Ammon's horn (tissue), 1 donor: ENCODE data around the gene CWH43.
"Not testable (repeated sequence)": the region's sequence is repeated elsewhere in the genome, so short reads cannot be mapped to it uniquely, and the experiment has no call there.

Source experiments
- DNase-seq: peaks from one replicate; pipeline ENCODE4 v3.0.0-alpha.2; 2016; ENCODE audit warnings: low spot score

Gene CWH43

GRCh38 chr4:49097071-49097470 lies 111.0 kb downstream of the CWH43 start:
- not testable (repeated sequence) for DNase-seq

DNA sequence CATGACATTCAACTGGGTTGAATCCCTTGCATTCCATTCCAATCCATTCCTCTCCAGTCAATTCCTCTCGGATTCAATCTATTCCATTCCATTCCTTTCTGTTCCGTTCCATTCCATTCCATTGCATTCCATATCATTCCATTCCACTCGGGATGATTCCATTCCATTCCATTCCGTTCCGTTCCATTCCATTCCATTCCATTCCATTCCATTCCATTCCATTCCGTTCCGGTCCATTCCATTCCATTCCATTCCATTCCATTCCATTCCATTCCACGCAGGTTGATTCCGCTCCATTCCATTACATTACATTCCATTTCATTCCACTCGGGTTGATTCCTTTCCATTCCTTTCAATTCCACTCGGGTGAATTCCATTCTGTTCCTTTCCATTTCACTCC lies 111.4 kb downstream of the CWH43 start:
- DNase-seq: not testable (repeated sequence)

GRCh38 chr4:49098034-49098759 lies 112.1 kb downstream of the CWH43 start:
- DNase-seq: not testable (repeated sequence)

DNA sequence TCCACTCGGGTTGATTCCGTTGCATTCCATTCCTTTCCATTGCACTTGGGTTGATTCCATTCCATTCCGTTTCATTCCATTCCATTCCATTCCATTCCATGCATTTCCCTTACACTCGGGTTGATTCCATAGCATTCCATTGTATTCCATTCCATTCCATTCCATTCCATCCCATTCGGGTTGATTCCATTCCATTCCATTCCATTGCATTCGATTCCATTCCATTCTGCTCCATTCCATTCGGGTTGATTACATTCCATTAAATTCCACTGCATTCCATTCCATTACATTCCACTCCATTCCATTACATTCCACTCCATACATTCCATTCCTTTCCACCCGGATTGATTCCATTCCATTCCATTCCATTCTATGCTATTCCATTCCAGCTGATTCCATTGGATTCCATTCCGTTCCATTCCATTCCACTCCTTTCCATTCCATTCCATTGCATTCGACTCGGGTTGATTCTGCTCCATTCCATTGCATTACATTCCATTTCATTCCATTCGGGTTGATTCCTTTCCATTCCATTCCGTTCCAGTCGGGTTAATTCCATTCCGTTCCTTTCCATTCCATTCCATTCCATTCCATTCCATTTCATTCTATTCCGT lies 113.9 kb downstream of the CWH43 start:
- not testable (repeated sequence) for DNase-seq

GRCh38 chr4:49102344-49102898 lies 116.3 kb downstream of the CWH43 start:
- not testable (repeated sequence) for DNase-seq

GRCh38 chr4:49103436-49104136 lies 117.5 kb downstream of the CWH43 start:
- DNase-seq: not testable (repeated sequence)

DNA sequence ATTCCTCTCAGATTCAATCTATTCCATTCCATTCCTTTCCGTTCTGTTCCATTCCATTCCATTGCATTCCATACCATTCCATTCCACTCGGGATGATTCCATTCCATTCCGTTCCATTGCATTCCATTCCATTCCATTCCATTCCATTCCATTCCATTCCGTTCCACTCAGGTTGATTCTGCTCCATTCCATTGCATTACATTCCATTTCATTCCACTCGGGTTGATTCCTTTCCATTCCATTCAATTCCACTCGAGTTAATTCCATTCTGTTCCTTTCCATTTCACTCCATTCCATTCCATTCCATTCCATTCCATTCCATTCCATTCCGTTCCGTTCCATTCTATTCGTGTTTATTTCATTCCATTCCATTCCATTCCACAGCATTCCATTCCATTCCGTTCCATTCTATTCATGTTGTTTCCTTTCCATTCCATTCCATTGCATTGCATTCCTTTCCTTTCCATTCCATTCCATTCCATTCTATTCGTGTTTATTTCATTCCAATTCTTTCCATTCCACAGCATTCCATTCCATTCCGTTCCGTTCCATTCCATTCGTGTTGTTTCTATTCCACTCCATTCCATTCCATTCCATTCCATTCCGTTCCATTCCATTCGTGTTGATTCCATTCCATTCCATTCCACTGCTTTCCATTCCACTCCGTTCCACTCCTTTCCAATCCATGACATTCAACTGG lies 118.3 kb downstream of the CWH43 start:
- not testable (repeated sequence) for DNase-seq

- DNase-seq: not testable (repeated sequence)
Measured at GRCh38 chr4:49105248-49105904, 119.3 kb downstream of the CWH43 start.

DNA sequence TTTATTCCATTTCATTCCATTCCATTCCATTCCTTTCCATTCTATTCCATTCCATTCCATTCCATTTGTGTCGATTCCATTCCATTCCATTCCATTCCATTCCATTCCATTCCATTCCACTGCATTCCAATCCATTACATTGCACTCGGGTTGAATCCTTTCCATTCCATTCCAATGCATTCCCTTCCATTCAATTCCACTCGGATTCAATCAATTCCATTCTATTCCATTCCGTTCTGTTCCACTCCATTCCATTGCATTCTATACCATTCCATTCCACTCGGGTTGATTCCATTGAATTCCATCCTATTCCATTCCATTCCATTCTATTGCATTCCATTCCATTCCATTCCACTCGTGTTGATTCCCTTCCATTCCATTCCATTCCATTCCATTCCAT lies 121.2 kb downstream of the CWH43 start:
- DNase-seq: peak; percentile 68

DNA sequence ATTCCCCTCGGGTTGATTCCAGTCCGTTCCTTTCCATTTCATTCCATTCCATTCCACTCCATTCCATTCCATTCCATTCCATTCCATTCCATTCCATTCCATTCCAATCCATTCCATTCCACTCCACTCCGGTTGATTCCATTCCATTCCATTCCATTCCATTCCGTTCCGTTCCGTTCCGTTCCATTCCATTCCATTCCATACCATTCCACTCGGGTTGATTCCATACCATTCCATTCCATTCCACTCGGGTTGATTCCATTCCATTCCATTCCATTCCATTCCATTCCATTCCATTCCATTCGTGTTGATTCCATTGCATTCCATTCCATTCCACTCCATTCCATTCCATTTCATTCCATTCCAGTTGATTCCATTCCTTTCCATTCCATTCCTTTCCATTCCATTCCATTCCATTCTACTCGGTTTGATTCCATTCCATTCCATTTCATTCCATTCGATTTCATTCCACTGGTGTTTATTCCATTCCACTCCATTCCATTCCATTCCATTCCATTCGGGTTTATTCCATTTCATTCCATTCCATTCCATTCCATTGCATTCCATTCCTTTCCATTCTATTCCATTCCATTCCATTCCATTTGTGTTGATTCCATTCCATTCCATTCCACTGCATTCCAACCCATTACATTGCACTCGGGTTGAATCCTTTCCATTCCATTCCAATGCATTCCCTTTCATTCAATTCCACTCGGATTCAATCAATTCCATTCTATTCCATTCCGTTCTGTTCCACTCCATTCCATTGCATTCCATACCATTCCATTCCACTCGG lies 122.3 kb downstream of the CWH43 start:
- not testable (repeated sequence) for DNase-seq

DNA sequence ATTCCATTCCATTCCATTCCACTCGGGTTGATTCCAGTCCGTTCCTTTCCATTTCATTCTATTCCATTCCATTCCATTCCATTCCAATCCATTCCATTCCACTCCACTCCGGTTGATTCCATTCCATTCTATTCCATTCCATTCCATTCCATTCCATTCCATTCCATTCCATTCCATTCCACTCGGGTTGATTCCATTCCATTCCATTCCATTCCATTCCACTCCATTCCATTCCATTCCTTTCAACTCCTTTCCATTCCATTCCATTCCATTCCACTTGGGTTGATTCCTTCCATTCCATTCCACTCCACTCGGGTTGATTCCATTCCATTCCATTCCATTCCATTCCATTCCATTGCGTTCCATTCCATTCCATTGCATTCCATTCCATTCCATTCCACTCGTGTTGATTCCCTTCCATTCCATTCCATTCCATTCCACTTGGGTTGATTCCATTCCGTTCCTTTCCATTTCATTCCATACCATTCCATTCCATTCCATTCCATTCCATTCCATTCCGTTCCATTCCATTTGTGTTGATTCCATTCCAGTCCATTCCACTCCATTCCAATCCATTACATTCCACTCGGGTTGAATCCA lies 123.6 kb downstream of the CWH43 start:
- DNase-seq: not testable (repeated sequence)

DNA sequence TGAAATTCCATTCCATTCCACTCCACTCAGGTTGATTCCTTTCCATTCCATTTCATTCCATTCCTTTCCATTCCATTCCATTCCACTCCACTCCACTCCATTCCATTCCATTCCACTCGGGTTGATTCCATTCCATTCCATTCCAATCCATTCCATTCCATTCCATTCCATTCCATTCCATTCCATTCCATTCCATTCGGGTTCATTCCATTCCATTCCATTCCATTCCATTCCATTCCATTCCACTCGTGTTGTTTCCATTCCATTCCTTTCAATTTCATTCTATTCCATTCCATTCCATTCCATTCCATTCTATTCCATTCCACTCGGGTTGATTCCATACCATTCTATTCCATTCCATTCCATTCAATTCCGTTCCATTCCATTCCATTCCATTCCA lies 124.5 kb downstream of the CWH43 start:
- not testable (repeated sequence) for DNase-seq
